Stimulated activated CD8-positive, alpha-beta memory T cell treated with anti-CD3 and anti-CD28 coated beads, Interleukin-12 subunit alpha, Interleukin-12 subunit beta, amount 100 ng/mL, for 1 hour (primary cell): ENCODE results near the gene SORCS3.

Source experiments
- DNase-seq: peaks from one replicate; pipeline ENCODE4 v3.0.0-alpha.2; 2020; ENCODE audit warnings: low read depth

The SORCS3 gene

DNA sequence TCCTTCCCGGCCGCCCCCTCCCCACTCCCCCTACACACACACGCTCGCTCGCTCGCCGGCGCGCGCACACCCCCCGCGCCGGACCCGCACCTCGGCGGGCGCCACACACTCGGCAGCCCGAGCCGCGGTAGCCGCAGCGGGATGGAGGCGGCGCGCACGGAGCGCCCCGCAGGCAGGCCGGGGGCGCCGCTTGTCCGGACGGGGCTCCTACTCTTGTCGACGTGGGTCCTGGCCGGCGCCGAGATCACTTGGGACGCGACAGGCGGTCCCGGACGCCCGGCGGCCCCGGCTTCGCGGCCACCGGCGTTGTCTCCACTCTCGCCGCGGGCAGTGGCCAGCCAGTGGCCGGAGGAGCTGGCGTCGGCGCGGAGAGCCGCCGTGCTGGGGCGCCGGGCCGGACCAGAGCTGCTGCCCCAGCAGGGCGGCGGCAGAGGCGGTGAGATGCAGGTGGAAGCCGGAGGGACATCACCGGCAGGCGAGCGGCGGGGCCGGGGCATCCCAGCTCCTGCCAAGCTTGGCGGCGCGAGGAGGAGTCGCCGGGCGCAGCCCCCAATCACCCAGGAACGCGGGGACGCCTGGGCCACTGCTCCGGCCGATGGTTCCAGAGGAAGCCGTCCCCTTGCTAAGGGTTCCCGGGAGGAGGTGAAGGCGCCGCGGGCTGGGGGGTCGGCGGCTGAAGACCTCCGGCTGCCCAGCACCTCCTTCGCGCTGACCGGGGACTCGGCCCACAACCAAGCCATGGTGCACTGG lies at the start of gene SORCS3:
Gene SORCS3 (plus strand): TSS at position 104 of the 750 bp plus-strand sequence.
- DNase-seq = no peak

DNA sequence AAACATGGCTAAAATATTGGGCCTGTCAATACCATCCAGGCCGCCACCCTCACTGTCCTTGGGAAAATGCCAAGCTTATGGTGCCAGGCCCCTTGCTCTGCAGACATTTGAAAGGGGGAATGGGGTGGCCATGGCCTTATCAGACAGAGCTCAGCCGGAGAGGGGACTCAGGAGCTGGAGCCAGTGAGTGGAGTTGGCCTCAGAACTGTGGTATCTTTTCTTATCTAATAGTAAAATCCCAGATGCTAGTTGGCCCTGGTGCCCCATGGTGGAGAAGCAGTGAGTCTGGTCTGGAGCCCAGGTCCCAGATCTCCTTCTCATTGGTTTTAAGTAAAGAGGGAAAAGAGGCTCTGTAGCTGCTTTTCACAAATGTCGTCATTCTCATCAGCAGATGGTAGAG lies 49.6 kb upstream of the SORCS3 start:
- no peak for DNase-seq

DNA sequence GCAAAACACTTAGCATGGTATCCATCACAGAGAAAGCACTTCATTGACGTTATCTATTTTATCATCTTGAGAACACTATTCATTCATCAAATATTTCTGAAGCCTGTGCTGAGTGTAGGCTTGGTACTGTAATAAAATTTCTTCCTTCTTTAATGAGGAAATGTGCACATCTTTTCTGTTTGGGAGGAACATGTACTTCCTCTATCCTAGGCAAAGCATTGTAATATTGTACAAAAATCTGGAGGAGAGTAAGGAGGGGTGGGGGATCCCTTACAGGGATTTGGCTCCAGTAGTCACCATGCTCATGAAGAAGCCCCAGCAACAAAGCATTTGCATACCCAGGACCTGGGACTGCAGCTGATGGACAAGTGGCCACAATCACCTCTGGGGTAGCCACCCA lies 39.9 kb upstream of the SORCS3 start:
- no peak for DNase-seq

DNA sequence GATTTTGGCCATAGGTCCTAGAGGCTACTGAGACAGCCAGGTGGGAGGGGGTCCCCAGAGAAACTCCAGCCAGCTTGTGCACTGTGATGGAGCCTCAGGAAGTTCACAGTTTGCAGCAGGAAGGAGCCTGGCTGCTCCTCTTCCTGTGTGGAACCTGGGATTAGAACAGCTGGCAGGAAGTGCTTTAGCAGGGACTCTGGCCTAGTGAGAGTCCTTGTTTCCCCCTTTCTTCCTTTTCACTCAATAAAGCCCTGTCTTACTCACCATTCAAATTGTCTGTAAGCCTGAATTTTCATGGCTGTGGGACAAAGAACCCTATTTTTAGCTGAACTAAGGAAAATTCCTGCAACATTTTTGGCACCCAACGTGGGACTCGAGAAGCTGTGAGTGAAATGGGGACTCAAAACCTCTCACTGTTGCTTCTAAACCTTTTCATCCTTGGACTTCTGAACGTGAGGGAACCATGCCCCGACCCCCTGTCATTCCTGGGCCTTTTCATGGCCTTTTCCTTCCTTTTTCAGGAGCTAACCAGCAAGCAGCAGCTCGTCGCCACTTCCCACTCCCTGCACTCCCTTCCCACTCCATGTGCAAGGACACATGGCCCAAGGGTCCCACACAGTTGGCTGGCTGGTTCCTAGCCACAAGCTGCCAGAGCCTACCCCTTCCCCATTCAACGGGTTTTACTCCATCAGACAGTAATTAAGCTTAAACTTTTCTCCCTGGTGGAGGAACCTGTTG lies 32.8 kb upstream of the SORCS3 start:
- no peak for DNase-seq

DNA sequence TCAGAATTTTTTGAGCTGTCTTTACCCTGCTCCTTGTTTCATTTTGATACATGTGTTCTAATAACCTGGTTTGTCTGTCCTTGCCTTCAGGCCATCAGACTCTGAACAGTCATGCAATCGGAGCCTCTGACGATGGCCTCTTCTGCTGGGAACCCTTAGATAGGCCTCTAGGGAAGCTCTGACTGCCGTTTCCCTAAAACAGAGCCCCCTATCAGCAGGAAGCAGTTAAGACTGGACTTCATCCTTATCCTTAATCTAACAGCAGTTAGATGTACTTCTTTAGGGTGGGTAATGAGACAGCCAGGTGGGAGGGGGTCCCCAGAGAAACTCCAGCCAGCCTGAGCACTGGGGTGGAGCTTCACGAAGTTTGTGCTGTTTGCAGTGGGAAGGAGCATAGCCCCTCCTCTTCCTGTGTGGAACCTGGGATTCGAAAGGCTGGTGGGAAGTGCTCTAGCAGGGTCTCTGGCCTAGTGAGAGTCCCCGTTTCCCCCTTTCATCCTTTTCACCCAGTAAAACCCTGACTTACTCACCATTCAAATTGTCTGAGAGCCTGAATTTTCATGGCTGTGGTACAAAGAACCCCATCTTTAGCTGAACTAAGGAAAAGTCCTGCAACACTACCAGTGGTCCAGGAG lies 28.4 kb upstream of the SORCS3 start:
- no peak for DNase-seq

DNA sequence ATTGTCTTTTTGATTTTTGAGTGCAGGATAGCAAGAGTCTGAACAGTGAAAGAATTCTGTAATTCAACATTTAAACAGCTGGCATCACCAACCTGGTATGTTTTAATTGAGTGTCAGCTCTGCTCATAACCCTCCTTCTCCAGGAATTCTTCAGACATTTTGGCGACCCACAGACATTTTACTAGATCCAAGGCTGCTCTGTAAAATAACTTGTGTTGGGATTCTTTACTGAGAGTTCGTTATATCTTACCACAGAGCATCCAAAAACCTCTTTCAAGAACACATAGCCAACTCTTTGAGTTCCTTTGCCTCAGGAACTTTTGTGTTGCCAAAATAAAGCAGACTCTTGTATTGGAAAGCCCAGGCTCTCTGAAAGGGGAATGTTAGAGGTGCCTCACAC lies 27.7 kb upstream of the SORCS3 start:
- no peak for DNase-seq

DNA sequence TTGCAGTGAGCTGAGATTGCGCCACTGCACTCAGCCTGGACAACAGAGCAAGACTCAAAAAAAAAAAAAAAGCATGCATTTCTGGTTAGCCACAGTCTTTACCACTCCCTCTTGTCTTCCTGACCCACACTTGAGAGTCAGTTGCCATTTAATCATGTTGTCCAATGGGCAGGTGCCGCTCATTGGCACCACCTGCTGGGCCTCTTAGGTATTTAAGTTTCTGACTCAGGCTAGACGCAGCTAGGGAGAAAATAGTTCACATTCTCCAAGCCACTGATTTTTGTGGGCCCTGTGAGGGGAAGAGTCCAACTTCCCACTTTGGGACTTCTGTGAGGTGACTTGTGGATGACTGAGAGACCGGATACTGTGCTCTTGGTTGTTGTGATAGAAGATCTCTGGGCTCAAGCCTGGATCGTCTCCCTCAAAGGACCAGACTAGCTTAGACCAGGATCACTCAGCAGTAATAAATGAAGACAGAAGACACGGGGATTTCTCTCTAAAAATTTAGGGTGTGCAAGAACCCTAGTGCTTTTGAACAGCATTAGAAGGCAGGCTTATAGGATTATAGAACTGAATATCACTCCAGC lies 26.8 kb upstream of the SORCS3 start:
- DNase-seq = no peak

DNA sequence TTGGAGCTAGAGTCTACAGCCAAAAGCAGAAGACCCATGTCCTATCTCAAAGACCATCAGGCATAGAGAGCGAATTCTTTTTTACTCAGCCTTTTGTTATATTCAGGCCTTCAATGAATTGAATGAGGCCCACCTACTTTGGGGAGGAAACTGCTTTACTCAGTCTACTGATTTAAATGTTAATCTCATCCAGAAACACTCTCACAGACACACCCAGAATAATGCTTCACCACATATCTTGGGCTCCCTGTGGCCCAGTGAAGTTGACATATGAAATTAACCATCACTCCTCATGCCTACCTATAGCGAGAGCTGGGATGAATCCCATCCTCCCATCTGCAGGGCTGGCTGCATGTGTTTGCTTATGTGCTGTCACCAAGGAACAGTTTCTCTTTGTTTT lies 26.0 kb upstream of the SORCS3 start:
- DNase-seq = no peak

DNA sequence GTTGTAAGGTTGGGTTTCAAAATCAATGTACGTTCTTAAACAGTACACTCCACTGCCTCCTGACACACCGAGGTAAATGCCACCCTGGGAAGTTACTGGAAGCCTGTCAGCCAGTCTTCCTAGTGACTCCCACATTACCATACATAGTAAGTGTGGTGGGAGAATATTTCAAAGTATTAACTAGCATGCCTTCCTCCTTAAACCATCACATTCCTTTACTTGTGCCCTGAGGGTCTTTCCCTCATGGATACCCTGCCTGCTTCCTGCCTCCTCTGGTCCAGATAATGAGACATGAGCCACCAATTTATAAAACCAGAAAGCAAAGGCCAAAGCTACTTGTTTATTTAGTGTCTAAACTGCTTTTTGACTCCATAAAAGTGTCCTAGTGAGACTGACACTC lies 23.3 kb upstream of the SORCS3 start:
- DNase-seq = no peak

DNA sequence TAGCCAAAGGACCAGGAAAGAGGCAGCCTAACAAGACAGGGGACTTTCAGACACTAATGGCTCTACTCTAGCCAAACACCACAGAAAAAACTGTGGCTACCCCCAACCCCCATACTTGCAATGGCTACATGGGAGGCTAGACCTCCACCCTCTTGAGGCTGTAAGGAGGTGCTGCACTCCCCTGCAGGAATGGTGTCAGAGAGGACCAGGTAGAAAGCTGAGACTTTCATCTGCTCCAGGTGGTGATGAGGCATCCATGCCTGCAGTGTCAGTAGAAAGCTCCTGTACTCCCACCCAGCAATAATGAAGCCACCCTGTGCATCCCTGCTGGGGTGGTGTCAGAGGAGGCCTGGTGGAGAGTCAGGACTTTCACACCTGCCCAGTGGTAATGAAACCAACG lies 18.9 kb upstream of the SORCS3 start:
- DNase-seq = no peak

DNA sequence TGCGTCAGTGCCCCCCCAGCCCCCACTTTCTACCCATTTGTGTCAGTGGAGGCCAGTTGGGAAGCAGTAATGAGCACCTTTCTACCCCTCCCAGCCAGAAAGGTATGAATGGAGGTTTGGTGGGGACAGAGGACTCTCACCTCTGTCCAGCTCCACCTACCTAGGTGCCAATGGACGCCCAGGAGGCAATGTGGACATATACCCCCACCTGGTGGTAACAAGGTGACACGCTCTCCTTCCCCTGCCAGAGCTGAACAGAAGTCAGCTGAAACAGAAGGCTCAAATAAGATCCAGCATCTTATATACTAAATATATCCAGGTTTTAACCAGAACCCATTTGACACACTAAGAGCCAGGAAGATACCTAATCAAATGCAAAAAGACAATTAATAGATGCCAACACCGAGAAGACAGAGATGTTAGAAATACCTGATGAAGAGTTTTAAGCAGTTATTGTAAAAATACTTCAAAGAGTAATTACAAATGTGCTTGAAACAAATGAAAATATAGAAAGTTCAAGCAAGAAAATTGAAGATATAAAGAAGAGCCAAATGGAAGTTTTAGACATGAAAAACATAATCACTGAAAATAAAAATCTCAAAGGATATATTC lies 18.4 kb upstream of the SORCS3 start:
- no peak for DNase-seq

DNA sequence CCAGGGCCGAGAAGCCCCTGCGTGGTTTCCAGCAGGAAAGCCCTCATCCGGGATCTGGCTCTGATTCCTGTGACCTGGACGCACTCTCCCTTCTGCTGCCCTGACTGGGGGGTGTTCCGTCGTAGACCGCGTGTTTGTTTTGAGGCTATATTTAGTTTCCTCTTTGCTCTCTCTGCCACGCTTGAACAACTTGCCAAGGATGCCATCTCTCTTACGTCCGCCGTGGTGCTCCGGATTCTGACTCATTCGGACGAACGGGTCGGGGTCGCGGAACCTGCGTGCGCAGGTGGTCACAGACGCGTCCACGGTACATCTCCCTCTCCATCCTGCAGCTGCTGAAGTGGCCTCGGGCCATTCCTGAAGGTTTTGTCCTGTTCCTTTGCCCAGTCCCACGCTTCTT lies 10.4 kb upstream of the SORCS3 start:
- DNase-seq = no peak

DNA sequence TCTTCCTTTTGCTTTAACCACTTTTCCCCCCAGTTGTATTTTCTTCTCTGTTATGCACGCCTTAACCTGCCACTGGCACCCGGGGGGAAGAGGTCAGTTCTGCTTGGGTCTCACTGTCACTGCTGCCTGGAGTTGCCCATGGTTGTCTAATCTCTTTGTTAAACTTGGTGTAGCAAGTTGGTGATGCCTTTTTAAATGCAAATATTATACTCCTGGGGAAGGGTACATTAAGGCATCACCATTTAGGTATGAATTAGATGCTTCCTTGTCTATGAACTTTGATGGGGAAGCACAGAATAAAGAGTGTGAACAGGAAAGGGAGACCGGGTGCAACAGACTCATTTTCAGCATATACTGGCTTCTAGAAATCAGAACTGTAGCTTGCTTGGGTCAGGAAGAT lies 9.1 kb upstream of the SORCS3 start:
- no peak for DNase-seq

DNA sequence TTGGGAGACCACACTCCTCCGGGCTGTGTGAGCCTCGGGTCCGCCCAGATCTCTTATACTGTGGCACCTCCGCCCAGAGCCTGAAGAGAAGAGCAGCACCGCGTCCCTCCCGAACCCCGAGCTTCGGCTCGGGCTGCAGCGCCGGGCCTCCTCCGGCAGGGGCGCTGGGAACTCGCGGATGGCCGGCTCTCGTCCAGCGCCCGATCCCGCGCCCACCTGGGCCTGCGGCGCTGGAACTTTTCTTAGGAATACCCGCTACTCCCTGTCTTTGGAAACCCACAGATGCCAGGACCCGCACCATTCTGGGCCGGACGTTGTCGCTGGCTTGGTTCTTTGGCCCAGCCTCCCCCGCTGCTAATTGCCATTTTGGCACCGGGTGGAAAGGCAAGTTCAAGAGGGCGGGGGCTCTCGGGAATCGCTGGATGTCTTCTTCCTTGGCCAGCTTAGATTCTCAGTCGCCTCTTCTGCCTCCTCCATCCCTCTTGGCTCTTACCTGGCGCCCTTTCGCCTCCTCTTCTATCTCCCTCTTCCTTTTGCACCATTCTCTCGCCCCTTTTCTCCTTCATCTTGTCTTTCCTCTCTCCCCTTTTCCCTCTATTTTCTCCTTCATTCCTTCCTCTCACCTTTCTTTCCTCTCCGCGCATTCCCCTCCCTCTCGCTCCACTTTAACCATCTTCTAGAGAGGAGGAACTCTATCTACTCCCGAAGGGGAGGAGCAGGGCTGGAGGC lies 2.1 kb upstream of the SORCS3 start:
- no peak for DNase-seq

DNA sequence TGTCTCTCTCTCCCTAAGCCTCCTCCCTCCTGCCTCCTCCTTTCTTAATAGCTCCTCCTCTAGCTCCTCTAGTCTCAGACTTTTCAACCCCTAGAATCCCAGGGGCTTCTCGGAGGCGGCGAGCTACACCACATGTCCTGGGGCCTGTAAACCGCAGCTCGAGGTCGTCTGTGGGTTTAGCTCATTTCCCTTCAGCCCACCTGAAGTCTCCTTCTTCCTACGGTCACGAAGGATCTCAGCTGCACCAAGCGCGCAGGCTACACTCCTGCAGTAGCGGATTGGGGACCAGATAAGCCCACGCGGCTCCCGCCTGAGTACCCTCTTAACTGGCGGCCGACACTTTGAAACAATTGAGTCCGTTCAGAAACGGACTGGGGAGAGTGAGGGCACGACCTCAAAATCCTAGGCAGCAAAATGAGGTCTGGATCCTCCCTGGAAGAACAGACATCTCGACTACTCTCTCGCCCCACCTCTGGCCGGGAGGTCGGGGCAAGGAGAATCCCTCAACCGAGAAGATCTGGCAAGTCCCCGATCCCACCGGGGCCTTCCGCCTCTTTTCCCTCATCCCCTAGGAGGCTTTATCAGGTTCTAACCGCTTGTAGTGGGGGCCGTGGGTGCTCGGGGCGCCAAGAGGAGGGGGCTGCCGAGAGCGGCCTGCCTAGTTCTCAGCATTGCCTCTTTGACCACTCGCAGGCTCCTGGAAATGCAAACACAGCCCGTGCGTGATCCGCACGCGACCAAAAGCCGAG lies 1.3 kb upstream of the SORCS3 start:
- no peak for DNase-seq

DNA sequence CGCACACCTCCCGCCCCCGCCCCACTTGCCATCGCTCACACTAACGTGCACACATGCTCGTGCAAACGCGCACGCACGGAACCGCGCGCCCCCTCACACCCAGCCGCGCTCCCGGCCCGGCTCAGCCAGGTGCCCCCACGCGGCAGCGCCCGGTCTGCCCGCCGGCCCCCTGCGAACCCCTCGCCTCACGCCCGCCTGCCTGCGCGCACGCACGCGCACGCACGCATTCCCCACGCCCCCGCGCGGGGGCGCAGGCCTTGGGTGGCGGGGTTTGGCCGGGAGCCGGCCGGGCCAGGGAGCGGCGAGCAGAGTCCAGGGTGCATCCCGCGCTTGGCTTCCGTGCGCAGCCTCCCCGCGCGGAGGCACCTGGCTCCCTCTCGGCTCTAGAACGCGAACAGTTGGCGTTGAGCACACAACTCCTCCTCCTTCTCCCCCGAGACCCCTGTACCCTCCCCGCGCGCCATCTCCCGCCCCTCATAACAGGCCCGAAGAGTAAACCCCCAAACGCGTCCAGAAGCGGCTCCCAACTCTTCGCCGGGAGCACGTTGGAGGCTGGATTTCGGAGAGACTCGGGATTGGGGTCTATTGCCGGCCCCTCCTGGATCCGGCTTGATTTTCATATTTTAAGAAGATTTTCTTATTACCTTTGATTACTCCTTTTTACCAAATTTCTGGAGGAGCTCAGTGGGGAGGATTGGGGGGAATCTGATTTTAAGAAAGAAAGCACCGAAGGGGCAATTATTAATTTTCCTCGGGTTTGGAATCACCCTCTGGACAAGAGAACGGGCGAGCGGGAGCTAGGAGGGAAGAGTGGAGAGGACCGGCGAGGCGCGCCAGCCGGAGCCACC lies 527 bp upstream of the SORCS3 start:
- DNase-seq = no peak

DNA sequence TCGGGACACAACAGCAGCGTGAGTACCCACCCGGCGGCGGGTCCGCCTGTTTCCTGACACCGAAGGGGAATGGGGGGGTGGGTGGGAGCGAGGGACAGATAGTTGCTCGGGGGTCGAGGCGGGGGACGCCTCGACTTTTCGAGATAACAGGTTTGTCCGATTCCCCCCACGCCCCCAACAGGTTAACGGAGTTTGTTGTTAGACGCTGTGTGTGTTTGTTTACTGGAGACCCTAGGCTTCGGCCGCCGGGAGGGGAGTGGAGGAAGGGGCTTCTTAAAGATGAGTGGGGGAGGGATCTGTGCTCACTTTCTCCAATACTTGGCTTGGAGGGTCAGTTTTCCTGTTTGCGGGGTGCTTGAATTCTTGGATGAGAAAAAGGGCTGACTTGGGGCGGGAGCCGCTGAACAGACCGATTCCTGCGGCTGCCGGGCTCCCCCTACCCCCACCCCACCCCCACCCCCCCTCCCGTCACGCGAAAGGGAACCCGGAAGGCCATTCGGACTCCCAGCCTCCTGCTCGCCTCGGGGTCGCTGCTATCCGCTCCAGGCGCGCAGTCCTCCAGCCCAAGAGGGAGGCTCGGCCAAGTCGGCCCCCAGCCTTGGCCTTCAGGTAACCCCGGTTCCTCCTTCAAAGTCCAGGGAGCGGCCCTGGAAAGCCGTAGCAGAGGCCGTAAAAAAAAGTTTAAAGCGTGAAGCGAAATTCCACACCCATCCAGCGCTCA lies 1.0 kb downstream of the SORCS3 start:
- DNase-seq = no peak

DNA sequence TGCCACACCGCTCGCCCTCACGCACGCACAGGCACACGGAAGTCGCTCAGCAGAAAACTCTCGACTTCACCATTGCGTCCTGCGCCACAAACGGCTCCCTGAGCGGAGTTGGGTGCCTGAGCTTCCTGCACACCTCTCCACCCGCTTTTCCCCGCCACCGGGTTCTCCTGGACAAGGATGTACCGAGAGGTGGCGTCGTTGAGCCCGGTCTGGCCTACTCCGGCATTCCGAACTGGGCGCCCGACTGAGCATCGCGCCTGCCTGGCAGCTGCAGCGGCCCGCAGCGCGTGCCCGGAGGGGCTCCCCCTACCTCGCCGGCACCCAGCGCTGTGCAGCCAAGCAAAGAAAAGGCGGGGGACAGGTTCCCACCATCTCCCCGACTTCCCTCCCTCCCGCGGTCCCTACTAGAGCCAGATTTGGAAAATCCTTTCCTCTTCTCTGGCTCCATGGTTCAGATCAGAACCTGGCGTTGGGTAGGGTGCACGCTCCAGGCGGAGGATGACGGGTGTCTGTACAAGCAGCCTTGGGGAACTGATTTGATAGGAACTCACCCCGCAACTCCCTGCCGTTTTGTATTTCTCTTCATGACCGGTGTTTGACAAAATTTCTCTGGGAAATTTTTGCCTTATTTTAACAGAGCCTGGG lies 1.7 kb downstream of the SORCS3 start:
- no peak for DNase-seq

DNA sequence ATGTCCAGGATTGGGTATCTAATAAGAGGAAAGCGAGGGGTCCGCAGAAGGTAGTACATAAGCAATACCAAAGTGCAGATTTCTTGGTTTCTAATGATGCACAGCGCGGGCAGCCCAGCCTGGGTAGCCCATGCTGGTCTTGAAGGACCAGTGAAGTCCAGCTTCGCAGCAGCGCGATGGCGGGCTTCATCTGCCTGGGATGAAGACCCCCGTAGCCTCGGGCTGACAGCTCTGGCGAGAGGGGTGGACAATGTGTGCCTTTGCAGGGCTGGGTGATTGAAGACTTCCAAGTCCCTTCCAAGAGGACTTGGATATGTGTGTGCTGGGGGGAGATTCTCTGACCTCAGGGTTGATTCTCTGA lies 2.2 kb downstream of the SORCS3 start:
- no peak for DNase-seq
